T-cell (primary cell): Measurements from ENCODE around the gene CLEC16A. TPM values are rescaled to one million over a fixed set of nuclear protein-coding genes. Genes with fewer than 3 reads are reported as not detected.
"Not testable (repeated sequence)": the region's sequence is repeated elsewhere in the genome, so short reads cannot be mapped to it uniquely, and the experiment has no call there.

Experiments used
- ATAC-seq, 4 experiments: fragments of 200-7000 bp in 3 of 4; fragments of 150-1000 bp in 1 of 4; cut with Tn5 transposase; replicated peaks in 1 of 4; 1 replicate in 3 of 4; 2 replicates in 1 of 4; pipeline ENCODE4 v1.10.0; 2021; ENCODE audit warnings: moderate library complexity in 3 of 4, mild to moderate bottlenecking in 2 of 4, moderate number of reproducible peaks in 1 of 4
- CTCF ChIA-PET, 2 donors: fragments of 300-600 bp; sonication (Branson Sonifier 250); formaldehyde crosslinking; loops; one replicate each; lab custom pipeline; 2022; ENCODE audit warnings: antibody characterized with exemption in 2 of 2; lab: Charles Lee
- POLR2A ChIA-PET, 2 donors: fragments of 300-600 bp; sonication (Branson Sonifier 250); formaldehyde crosslinking; loops; one replicate each; lab custom pipeline; 2022; ENCODE audit warnings: antibody characterized with exemption in 2 of 2; lab: Charles Lee
- DNase-seq, 35 experiments: peaks; one replicate each; pipeline versions ENCODE4 v3.0.0 to v3.0.0-alpha.2; 2013 to 2023
- H3K27ac ChIP-seq: one replicate; pipeline ENCODE4 v1.5.1; 2013; ENCODE audit warnings: low read length
- H3K27me3 ChIP-seq, 2 experiments: replicated peaks in 1 of 2; 1 replicate in 1 of 2; 2 replicates in 1 of 2; pipeline versions ENCODE4 v1.6.1 to v1.7.0; 2013; ENCODE audit warnings: low read length in 1 of 2, mixed read lengths in 1 of 2; ENCODE audit not compliant: control insufficient read depth in 2 of 2, insufficient read depth in 2 of 2; ENCODE audit errors: extremely low read depth in 1 of 2
- H3K36me3 ChIP-seq, 2 donors: 1 replicate in 1 of 2; 2 replicates in 1 of 2; pipeline versions ENCODE4 v1.6.1 to v1.7.0; 2013; ENCODE audit warnings: low read length in 1 of 2; ENCODE audit not compliant: control insufficient read depth in 2 of 2, insufficient read depth in 1 of 2; ENCODE audit errors: extremely low read depth in 1 of 2
- H3K4me1 ChIP-seq, 2 experiments: 1 replicate in 1 of 2; 2 replicates in 1 of 2; pipeline versions ENCODE4 v1.6.1 to v1.7.0; 2013; ENCODE audit warnings: low read length in 2 of 2, mixed read lengths in 1 of 2; ENCODE audit not compliant: insufficient read depth in 2 of 2, control insufficient read depth in 1 of 2; ENCODE audit errors: extremely low read depth in 1 of 2
- H3K4me3 ChIP-seq, 2 donors: 1 replicate in 1 of 2; 2 replicates in 1 of 2; pipeline versions ENCODE4 v1.5.1 to v1.7.0; 2013; ENCODE audit warnings: mild to moderate bottlenecking in 2 of 2, low read length in 1 of 2, moderate library complexity in 1 of 2; ENCODE audit not compliant: control insufficient read depth in 1 of 2; ENCODE audit errors: extremely low read depth in 1 of 2
- H3K9me3 ChIP-seq: 2 replicates; pipeline ENCODE4 v1.7.0; 2013
- H3K27ac Mint-ChIP-seq, 2 donors: one replicate each; pipeline ENCODE4 v1.8.0; 2020 to 2021; ENCODE audit warnings: mild to moderate bottlenecking in 2 of 2, mixed read lengths in 2 of 2
- H3K27me3 Mint-ChIP-seq, 2 donors: one replicate each; pipeline ENCODE4 v1.8.0; 2021 to 2022; ENCODE audit warnings: mixed read lengths in 2 of 2
- H3K36me3 Mint-ChIP-seq: one replicate; pipeline ENCODE4 v1.8.0; 2021; ENCODE audit warnings: mixed read lengths
- H3K4me1 Mint-ChIP-seq, 3 donors: one replicate each; pipeline ENCODE4 v1.8.0; 2020 to 2022; ENCODE audit warnings: mixed read lengths in 3 of 3, mild to moderate bottlenecking in 1 of 3
- H3K4me3 Mint-ChIP-seq, 3 donors: one replicate each; pipeline ENCODE4 v1.8.0; 2020 to 2022; ENCODE audit warnings: mild to moderate bottlenecking in 3 of 3, mixed read lengths in 3 of 3, moderate library complexity in 3 of 3
- H3K9me3 Mint-ChIP-seq, 3 donors: one replicate each; pipeline ENCODE4 v1.8.0; 2020 to 2022; ENCODE audit warnings: mixed read lengths in 3 of 3
- WGBS: methylation state at CpG from one replicate; pipeline ENCODE4 v1.1.5; 2013; ENCODE audit warnings: missing lambda C conversion rate; ENCODE audit not compliant: insufficient coverage; 5-methylcytosine and 5-hydroxymethylcytosine counted together
- total RNA-seq, 35 experiments: library from RNA in 6 of 35; stranded (reverse) in 6 of 35; fragments of 120-200 nt in 1 of 35; gene quantifications; one replicate each; pipeline versions ENCODE4 v1.2.1 to v1.2.4 and lab custom pipeline; 2013 to 2026

The CLEC16A gene
- total RNA-seq, 5 donors from 2014 or later (not counting 1 experiment from before 2014, with no cell fraction given), result 27.4 to 34.6 (median 28.7) TPM

DNA sequence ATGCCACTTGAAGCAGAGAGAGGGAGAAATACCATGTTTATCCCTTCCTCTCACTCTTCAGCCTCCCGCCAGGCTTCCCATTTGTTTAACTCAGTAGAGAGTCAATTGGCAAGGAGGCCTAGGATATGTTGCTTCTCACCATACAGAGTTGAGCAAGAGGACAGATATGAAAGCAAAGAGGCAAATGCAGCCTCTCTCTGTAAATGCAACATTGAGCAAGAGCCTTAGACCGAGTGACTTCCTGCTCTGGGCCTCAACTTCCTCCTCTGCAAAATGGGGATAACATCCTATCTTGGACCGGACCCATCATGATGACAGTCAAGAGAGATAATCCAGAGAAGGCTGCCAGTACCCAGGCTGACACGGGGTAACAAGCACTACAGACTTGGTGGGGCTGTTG lies 274.8 kb downstream of the CLEC16A start:
- Mint-ChIP-seq H3K27me3 (no peaks in the 10 kb centered on the region), H3K4me1 (peaks cover 16 to 33% (median 29%) of the 10 kb centered on the region in 3 donors), H3K4me3 (no peak overlapping the region), H3K27ac (no peak overlapping the region), H3K9me3 (peaks cover 0 to 13% (median 7%) of the 10 kb centered on the region in 3 donors), H3K36me3 (peaks cover 11% of the 10 kb centered on the region)
- no peaks in the 10 kb centered on the region for H3K27me3 ChIP-seq
- POLR2A ChIA-PET, result interaction anchor here in 1 of 2 donors (0.6 kb wide), 1 partner anchor 43 kb away, joined by 11 read pairs; no protein-coding TSS in a partner anchor
- ATAC-seq (no peak), DNase-seq (no peak)
- H3K4me1 ChIP-seq, result peaks cover 6 to 18% of the 10 kb centered on the region in 2 experiments
- H3K4me3 ChIP-seq, result no peak overlapping the region
- 38% methylated on average over 2 of the region's 4 CpGs for WGBS
- H3K9me3 ChIP-seq, result no peaks in the 10 kb centered on the region
- CTCF ChIA-PET, result interaction anchor here in 1 of 2 donors (0.6 to 1.3 kb wide), 2 partner anchors 36 to 164 kb away, joined by 3 to 4 read pairs; no protein-coding TSS in a partner anchor
- H3K27ac ChIP-seq, result no peak overlapping the region
- no peaks in the 10 kb centered on the region for H3K36me3 ChIP-seq

- CTCF ChIA-PET, result interaction anchor here in 1 of 2 donors (0.6 to 1.0 kb wide), 2 partner anchors 36 to 256 kb away, joined by 3 read pairs; partner anchors contain the start of gene SOCS1
- WGBS, result no CpG with 5 or more reads among the region's 2 CpGs
- POLR2A ChIA-PET, H3K27me3 ChIP-seq, H3K4me3 ChIP-seq, H3K4me3 Mint-ChIP-seq, H3K36me3 ChIP-seq, H3K27me3 Mint-ChIP-seq, ATAC-seq, H3K27ac ChIP-seq, DNase-seq, H3K9me3 ChIP-seq: not testable (repeated sequence)
- H3K9me3 Mint-ChIP-seq, result peaks cover 0 to 13% (median 7%) of the 10 kb centered on the region in 3 donors
- peaks cover 29 to 46% (median 42%) of the 10 kb centered on the region in 3 donors for H3K4me1 Mint-ChIP-seq
- peak overlapping the region; percentile 36 to 39 for H3K27ac Mint-ChIP-seq
- H3K36me3 Mint-ChIP-seq, result peaks cover 11% of the 10 kb centered on the region
- H3K4me1 ChIP-seq, result peaks cover 15 to 31% of the 10 kb centered on the region in 2 experiments
These were observed 276.1 kb downstream of the CLEC16A start for GRCh38 chr16:11220507-11220906.

- H3K36me3 Mint-ChIP-seq, result no peaks in the 10 kb centered on the region
- H3K4me1 Mint-ChIP-seq, result peaks cover 45 to 54% (median 53%) of the 10 kb centered on the region in 3 donors
- peak; percentile 26 to 77 (median 55) for DNase-seq
- CTCF ChIA-PET, result interaction anchor here (0.6 to 2.0 kb wide), 5 partner anchors 28 to 148 kb away, joined by 3 to 30 read pairs (median 9); partner anchors contain the start of gene SOCS1 (in 2 of the 2)
- peak; percentile 47 to 66 (median 62) for ATAC-seq
- H3K4me3 Mint-ChIP-seq, result peak overlapping the region; percentile 69 to 77 (median 71)
- Histone ChIP-seq H3K36me3 (no peaks in the 10 kb centered on the region), H3K27ac (peak overlapping the region; percentile 89), H3K27me3 (no peaks in the 10 kb centered on the region), H3K4me1 (peaks cover 17 to 43% of the 10 kb centered on the region in 2 experiments), H3K4me3 (peak overlapping the region in 1 of 2 donors; percentile 35), H3K9me3 (no peaks in the 10 kb centered on the region)
- no peaks in the 10 kb centered on the region for H3K9me3 Mint-ChIP-seq
- H3K27me3 Mint-ChIP-seq, result no peaks in the 10 kb centered on the region
- POLR2A ChIA-PET, result interaction anchor here (0.5 to 1.7 kb wide), 6 partner anchors 11 to 39 kb away, joined by 4 to 19 read pairs (median 6); partner anchors contain the start of gene SOCS1 (in 2 of the 2)
- 5% methylated on average over 22 of the region's 24 CpGs for WGBS
- H3K27ac Mint-ChIP-seq, result peak overlapping the region; percentile 97 to 99
These were observed 279.9 kb downstream of the CLEC16A start for GRCh38 chr16:11224096-11224893.

DNA sequence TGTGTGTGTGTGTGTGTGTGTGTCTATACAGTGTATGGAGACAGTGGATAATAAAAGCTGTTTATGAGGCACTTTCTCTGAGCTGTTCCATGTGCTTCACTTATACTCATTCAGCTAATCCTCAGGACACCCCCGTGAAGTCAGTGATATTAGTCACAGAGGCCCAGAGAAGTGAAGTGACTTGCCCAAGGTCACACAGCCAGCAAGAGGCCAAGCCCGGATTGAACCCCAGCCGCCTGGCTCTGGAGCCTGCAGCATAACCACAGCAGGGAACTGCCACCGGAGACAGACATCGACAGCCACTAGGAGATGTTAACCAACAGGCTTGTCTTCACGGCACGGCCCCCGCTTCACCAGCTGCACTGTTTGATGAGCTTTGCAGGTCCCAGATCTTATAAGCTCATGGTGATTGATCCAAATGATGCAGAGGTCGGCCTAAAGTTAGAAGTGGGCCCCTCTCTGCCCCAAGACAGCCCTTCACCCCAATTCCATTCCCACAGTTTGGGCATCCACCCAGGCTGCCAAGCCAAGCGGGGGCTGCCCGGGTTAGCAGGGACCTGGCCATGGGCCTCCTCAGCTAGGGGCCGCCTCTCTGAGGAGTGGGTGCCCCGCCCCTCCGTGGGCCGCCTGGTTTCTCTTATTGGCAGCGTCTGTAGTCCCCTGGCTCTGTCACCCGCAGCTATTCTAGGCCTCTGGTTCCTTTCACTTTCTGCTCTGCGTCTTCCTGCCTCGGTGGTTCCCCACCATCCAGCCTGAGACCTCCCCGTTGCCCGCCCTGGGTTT lies 280.7 kb downstream of the CLEC16A start:
- Histone ChIP-seq H3K4me1 (peaks cover 17 to 50% of the 10 kb centered on the region in 2 experiments), H3K36me3 (no peaks in the 10 kb centered on the region), H3K9me3 (no peaks in the 10 kb centered on the region), H3K27me3 (no peaks in the 10 kb centered on the region), H3K4me3 (peak overlapping the region; percentile 35 to 46), H3K27ac (peak overlapping the region; percentile 89)
- ChIA-PET POLR2A (interaction anchor here (0.5 to 1.7 kb wide), 8 partner anchors 8 to 551 kb away, joined by 3 to 19 read pairs (median 4); partner anchors contain the start of gene SOCS1 (in 2 of the 2)), CTCF (interaction anchor here (0.6 to 2.0 kb wide), 6 partner anchors 11 to 147 kb away, joined by 3 to 30 read pairs (median 7); partner anchors contain the start of gene SOCS1 (in 2 of the 2))
- 2% methylated on average over 21 of the region's 21 CpGs for WGBS
- Mint-ChIP-seq H3K9me3 (no peaks in the 10 kb centered on the region), H3K27me3 (no peaks in the 10 kb centered on the region), H3K36me3 (no peaks in the 10 kb centered on the region), H3K4me3 (peak overlapping the region; percentile 69 to 77 (median 71)), H3K27ac (peak overlapping the region; percentile 97 to 99), H3K4me1 (peaks cover 49 to 58% (median 58%) of the 10 kb centered on the region in 3 donors)
- DNase-seq (peak; percentile 51 to 88 (median 71)), ATAC-seq (peak; percentile 84 to 88 (median 86))

DNA sequence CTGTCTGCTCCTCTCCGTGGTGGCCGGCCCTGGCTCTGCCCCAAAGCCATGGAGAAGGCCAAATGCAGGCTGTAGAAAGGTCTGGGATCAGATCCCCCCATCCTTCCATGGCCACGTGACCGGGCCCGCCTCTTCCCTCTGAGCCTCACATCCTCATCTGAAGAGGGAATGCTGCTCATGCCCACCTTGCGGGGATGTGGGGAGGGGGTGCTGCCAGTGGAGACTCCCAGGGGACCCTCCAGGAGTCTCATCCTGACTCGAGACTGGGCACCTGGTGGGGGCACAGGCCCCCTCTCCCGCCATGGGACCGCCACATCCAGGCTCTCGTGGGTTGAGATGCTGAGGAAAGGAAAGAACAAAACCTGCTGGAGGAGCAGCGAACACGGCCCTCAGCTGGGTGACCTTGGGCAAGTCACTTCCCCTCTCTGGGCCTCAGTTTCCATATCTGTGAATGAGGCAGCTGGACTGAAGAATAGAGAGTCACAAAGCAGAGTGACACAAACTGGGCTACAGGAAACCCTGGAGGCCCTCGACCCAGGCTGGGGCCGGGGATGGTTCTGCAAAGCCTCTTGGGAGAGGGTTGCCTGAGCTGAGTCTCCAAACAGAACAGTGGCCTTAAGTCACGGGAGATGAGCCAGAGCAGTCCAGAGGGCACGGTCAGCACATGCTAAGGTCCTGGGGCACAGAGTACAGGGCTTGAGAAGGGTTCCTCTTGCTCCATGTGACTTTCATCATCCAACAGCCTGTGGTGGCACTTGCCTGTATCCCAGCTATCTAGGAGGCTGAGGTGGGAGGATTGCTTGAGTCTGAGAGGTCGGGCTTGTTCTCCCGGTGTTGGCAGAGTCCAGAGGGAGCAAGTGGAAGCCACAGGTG lies 281.5 kb downstream of the CLEC16A start:
- ATAC-seq, result no peak
- Histone ChIP-seq H3K4me3 (peak overlapping the region; percentile 35 to 46), H3K27me3 (no peaks in the 10 kb centered on the region), H3K9me3 (no peaks in the 10 kb centered on the region), H3K36me3 (no peaks in the 10 kb centered on the region), H3K27ac (peak overlapping the region; percentile 89), H3K4me1 (peaks cover 17 to 52% of the 10 kb centered on the region in 2 experiments)
- H3K9me3 Mint-ChIP-seq, result no peaks in the 10 kb centered on the region
- H3K27me3 Mint-ChIP-seq, result no peaks in the 10 kb centered on the region
- ChIA-PET POLR2A (interaction anchor here (0.6 to 1.7 kb wide), 5 partner anchors 8 to 550 kb away, joined by 3 to 19 read pairs (median 5); partner anchors contain the start of gene SOCS1 (in 2 of the 2)), CTCF (interaction anchor here (1.9 to 2.0 kb wide), 3 partner anchors 26 to 29 kb away, joined by 9 to 30 read pairs (median 10); partner anchors contain the start of gene SOCS1 (in 2 of the 2))
- DNase-seq, result no peak
- no peaks in the 10 kb centered on the region for H3K36me3 Mint-ChIP-seq
- 32% methylated on average over 7 of the region's 18 CpGs for WGBS
- H3K27ac Mint-ChIP-seq, result peak overlapping the region; percentile 97 to 99
- H3K4me1 Mint-ChIP-seq, result peaks cover 53 to 60% (median 59%) of the 10 kb centered on the region in 3 donors
- H3K4me3 Mint-ChIP-seq, result peak overlapping the region; percentile 69 to 77 (median 71)
